ENCODE results near the gene FOXP1.

DNA sequence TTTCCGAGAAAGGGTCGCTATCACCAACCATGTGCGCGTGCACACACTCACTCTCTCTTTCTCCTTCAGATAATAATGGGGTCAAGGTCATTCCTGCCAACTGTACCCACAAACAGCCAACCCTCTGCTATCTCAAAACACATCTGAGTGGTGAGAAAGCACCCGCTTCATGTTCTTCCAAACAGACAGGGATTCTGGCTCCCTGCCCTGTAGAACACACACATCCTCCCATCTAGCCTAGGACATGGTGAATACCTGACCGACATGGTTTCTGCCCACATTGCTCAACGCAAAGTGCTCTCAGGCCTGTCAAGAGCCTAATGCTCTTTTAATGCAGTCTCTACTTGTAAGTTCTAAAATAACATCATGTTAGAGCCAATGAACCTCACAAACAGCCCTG, 302.2 kb downstream of the FOXP1 start:
- no peak for TF ChIP-seq CTCF (IDR thresholded peaks at IDR 0.05; ENCODE audit: insufficient read depth, low read depth, low read length)
- no peak for TF ChIP-seq EZH2 (IDR thresholded peaks at IDR 0.05; ENCODE audit: insufficient read depth, low read length)

Data from astrocyte (in vitro differentiated cells and primary cell).